ENCODE measurements around the gene DOK6.
"Not testable (repeated sequence)": the region's sequence is repeated elsewhere in the genome, so short reads cannot be mapped to it uniquely, and the experiment has no call there.

DOK6 gene

GRCh38 chr18:69400253-69400975, at the start of gene DOK6:
DOK6 (plus strand) TSS chr18:69400888.
- DNase-seq = no peak

GRCh38 chr18:69353023-69353422, 47.7 kb upstream of the DOK6 start:
- no peak for DNase-seq

- no peak for DNase-seq
Observed at GRCh38 chr18:69357590-69357989, 43.1 kb upstream of the DOK6 start.

- DNase-seq = no peak
Observed at GRCh38 chr18:69358212-69358895, 42.3 kb upstream of the DOK6 start.

GRCh38 chr18:69359768-69360167, 40.9 kb upstream of the DOK6 start:
- DNase-seq = not testable (repeated sequence)

- DNase-seq = no peak
Observed at GRCh38 chr18:69364930-69365329, 35.8 kb upstream of the DOK6 start.

- no peak for DNase-seq
Observed at GRCh38 chr18:69365658-69366057, 35.0 kb upstream of the DOK6 start.

GRCh38 chr18:69367104-69367503, 33.6 kb upstream of the DOK6 start:
- no peak for DNase-seq

GRCh38 chr18:69371729-69372128, 29.0 kb upstream of the DOK6 start:
- no peak for DNase-seq

GRCh38 chr18:69380324-69380723, 20.4 kb upstream of the DOK6 start:
- DNase-seq = no peak

- no peak for DNase-seq
Observed at GRCh38 chr18:69383186-69383585, 17.5 kb upstream of the DOK6 start.

- no peak for DNase-seq
Observed at GRCh38 chr18:69387186-69387585, 13.5 kb upstream of the DOK6 start.

- no peak for DNase-seq
Observed at GRCh38 chr18:69388222-69388621, 12.5 kb upstream of the DOK6 start.

- DNase-seq = no peak
Observed at GRCh38 chr18:69397096-69397495, 3.6 kb upstream of the DOK6 start.

GRCh38 chr18:69399253-69399652, 1.4 kb upstream of the DOK6 start:
- no peak for DNase-seq

GRCh38 chr18:69400976-69401225, 213 bp downstream of the DOK6 start:
- no peak for DNase-seq

GRCh38 chr18:69401226-69401971, 711 bp downstream of the DOK6 start:
- no peak for DNase-seq

GRCh38 chr18:69401972-69402532, 1.4 kb downstream of the DOK6 start:
- no peak for DNase-seq

- no peak for DNase-seq
Observed at GRCh38 chr18:69402533-69402989, 1.9 kb downstream of the DOK6 start.

GRCh38 chr18:69408522-69408921, 7.8 kb downstream of the DOK6 start:
- no peak for DNase-seq

- DNase-seq = no peak
Observed at GRCh38 chr18:69411199-69411598, 10.5 kb downstream of the DOK6 start.

GRCh38 chr18:69414184-69414583, 13.5 kb downstream of the DOK6 start:
- no peak for DNase-seq

GRCh38 chr18:69432847-69433246, 32.2 kb downstream of the DOK6 start:
- no peak for DNase-seq

- no peak for DNase-seq
Observed at GRCh38 chr18:69435000-69435399, 34.3 kb downstream of the DOK6 start.

Data from kidney glomerular epithelial cell (primary cell).